ENCODE results near the gene IFI35.

Gene IFI35

DNA sequence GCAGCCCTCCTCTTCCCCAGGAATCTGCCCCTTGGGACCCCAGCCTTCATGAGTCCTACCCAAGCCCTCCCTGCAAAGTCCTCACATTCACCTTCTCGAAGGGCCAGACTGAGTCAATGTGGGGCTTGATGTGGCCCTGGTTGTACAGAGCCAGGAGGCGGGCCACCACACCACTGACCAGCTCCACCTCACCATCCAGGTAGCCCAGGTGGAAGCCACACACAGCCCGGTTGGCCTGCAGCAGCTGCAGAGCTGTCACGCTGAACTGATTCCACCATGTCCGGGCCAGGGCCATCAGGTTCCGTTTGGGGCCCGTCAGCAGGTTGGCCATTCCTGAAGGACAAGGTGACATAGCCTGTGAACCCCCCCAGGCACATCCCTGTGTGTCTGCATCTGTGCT lies 9.6 kb downstream of the IFI35 start:
- Histone ChIP-seq H3K14ac (ENCODE audit: low read length in 2 of 2) (no peak overlapping the region), H3K9me3 (ENCODE audit: control insufficient read depth, low read length) (no peaks in the 10 kb centered on the region), H3K9ac (ENCODE audit: low read length) (peak overlapping the region; percentile 56), H3K18ac (ENCODE audit: low read depth in 1 of 2, low read length in 2 of 2) (peak overlapping the region in 1 of 2 experiments; percentile 1), H3K36me3 (ENCODE audit: control insufficient read depth in 1 of 2, insufficient read depth in 2 of 2, low read depth in 1 of 2, low read length in 2 of 2) (peaks cover 65 to 83% of the 10 kb centered on the region in 2 experiments), H3K79me1 (replicated peaks; ENCODE audit: low read length, poor library complexity, severe bottlenecking) (peaks cover 33% of the 10 kb centered on the region), H2BK12ac (ENCODE audit: low read length in 2 of 2) (no peak overlapping the region), H2AFZ (ENCODE audit: low read depth, low read length) (no peak overlapping the region), H2BK5ac (ENCODE audit: low read depth, low read length, poor library complexity, severe bottlenecking) (no peak overlapping the region), H3K4me1 (ENCODE audit: control insufficient read depth, insufficient read depth, low read depth, low read length) (peaks cover 25% of the 10 kb centered on the region), H2AK5ac (ENCODE audit: low read length, severe bottlenecking) (no peak overlapping the region), H3K27me3 (ENCODE audit: control insufficient read depth in 1 of 2, insufficient read depth in 1 of 2, low read length in 2 of 2) (no peaks in the 10 kb centered on the region), H4K91ac (ENCODE audit: low read length) (peak overlapping the region; percentile 28), H3K4me3 (ENCODE audit: insufficient read depth in 1 of 2, low read depth in 1 of 2, low read length in 2 of 2) (peak overlapping the region in 1 of 2 experiments; percentile 12), H2BK15ac (ENCODE audit: low read depth, poor library complexity, severe bottlenecking) (no peak overlapping the region), H3K27ac (ENCODE audit: low read length, poor library complexity, severe bottlenecking) (no peak overlapping the region), H3K4ac (ENCODE audit: low read depth in 1 of 2, low read length in 2 of 2) (no peak overlapping the region), H2BK120ac (ENCODE audit: low read depth, low read length) (no peak overlapping the region), H4K8ac (ENCODE audit: low read length) (peak overlapping the region; percentile 82), H3K4me2 (ENCODE audit: low read length, poor library complexity, severe bottlenecking) (no peak overlapping the region), H3K23ac (ENCODE audit: low read length in 2 of 2) (no peak overlapping the region)
- no peak for DNase-seq
- 94% methylated on average over 7 of the region's 7 CpGs for WGBS

DNA sequence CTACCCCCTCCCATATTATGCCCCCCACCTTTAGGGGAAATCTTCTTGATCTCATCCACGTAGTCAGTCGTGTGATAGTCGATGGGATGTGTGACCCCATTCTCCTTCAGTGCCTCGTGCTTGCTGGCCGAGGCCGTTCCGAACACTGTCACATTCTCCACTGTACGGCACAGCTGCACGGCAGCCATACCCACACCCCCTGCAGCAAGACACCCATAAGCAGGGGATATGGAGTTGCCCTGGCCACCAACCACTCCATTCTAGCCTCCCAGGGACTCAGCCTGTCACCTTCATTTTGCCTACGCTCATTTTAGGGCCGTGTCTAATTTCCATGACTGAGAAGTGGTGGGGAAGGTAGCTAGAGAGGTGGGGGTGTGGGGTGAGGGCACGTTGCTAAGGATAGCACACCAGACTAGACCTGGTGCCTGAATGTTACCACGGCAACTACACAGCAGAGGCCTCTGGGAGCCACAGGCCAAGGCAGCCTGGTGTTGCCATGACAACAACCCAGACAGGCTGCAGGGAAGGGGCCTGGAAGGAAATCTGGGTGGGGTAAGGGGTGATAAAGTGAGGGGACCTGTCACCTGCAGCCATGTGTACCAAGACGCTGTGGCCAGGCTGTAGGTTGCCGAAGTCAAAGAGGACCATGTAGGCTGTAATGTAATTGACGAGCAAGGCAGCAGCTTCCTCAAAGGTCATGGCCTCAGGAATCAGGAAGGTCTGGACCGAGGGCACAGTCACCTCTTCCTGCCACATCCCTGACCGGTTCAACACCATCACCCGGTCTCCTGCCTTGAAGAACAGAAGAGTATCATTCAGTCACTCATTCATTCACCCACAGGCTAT lies 11.6 kb downstream of the IFI35 start:
- Histone ChIP-seq H3K4ac (ENCODE audit: low read depth in 1 of 2, low read length in 2 of 2) (no peak overlapping the region), H2BK15ac (ENCODE audit: low read depth, poor library complexity, severe bottlenecking) (peak overlapping the region; percentile 36), H3K14ac (ENCODE audit: low read length in 2 of 2) (peak overlapping the region in 1 of 2 experiments; percentile 26), H3K9ac (ENCODE audit: low read length) (peak overlapping the region; percentile 96), H3K23ac (ENCODE audit: low read length in 2 of 2) (peak overlapping the region in 1 of 2 experiments; percentile 66), H3K18ac (ENCODE audit: low read depth in 1 of 2, low read length in 2 of 2) (peak overlapping the region in 1 of 2 experiments; percentile 28), H2BK5ac (ENCODE audit: low read depth, low read length, poor library complexity, severe bottlenecking) (no peak overlapping the region), H2AFZ (ENCODE audit: low read depth, low read length) (no peak overlapping the region), H3K79me1 (replicated peaks; ENCODE audit: low read length, poor library complexity, severe bottlenecking) (peaks cover 28% of the 10 kb centered on the region), H3K36me3 (ENCODE audit: control insufficient read depth in 1 of 2, insufficient read depth in 2 of 2, low read depth in 1 of 2, low read length in 2 of 2) (peaks cover 56 to 68% of the 10 kb centered on the region in 2 experiments), H4K91ac (ENCODE audit: low read length) (no peak overlapping the region), H2AK5ac (ENCODE audit: low read length, severe bottlenecking) (no peak overlapping the region), H3K9me3 (ENCODE audit: control insufficient read depth, low read length) (no peaks in the 10 kb centered on the region), H3K4me3 (ENCODE audit: insufficient read depth in 1 of 2, low read depth in 1 of 2, low read length in 2 of 2) (peak overlapping the region in 1 of 2 experiments; percentile 99), H2BK120ac (ENCODE audit: low read depth, low read length) (no peak overlapping the region), H3K27me3 (ENCODE audit: control insufficient read depth in 1 of 2, insufficient read depth in 1 of 2, low read length in 2 of 2) (no peaks in the 10 kb centered on the region), H3K4me2 (ENCODE audit: low read length, poor library complexity, severe bottlenecking) (no peak overlapping the region), H3K27ac (ENCODE audit: low read length, poor library complexity, severe bottlenecking) (no peak overlapping the region), H3K4me1 (ENCODE audit: control insufficient read depth, insufficient read depth, low read depth, low read length) (peaks cover 25% of the 10 kb centered on the region), H4K8ac (ENCODE audit: low read length) (peak overlapping the region; percentile 22), H2BK12ac (ENCODE audit: low read length in 2 of 2) (no peak overlapping the region)
- WGBS: 77% methylated on average over 19 of the region's 19 CpGs
- peak; percentile 62 for DNase-seq

DNA sequence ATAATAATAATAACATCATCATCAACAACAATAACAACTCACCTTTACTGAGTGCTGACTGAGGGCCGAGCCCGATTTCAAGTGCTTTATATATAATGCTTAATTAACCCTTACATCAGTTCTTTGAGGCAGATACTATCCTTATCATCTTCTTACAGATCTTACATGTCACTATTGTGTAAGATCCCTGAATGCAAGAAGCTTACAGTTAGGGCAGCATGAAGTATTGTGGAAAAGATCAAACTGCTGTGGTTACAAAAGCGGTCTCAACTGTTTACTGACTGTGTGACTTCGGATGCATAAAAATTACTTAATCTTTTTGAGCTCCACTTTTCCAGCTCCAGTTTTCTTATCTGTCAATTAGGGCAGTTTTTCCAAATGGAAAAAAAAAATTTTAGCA lies 12.3 kb downstream of the IFI35 start:
- H2BK120ac ChIP-seq (ENCODE audit: low read depth, low read length): no peak overlapping the region
- H2AK5ac ChIP-seq (ENCODE audit: low read length, severe bottlenecking): no peak overlapping the region
- WGBS: 73% methylated on average over 4 of the region's 4 CpGs
- H3K27me3 ChIP-seq (ENCODE audit: control insufficient read depth in 1 of 2, insufficient read depth in 1 of 2, low read length in 2 of 2): no peaks in the 10 kb centered on the region
- H3K9me3 ChIP-seq (ENCODE audit: control insufficient read depth, low read length): no peaks in the 10 kb centered on the region
- H4K8ac ChIP-seq (ENCODE audit: low read length): no peak overlapping the region
- H2BK15ac ChIP-seq (ENCODE audit: low read depth, poor library complexity, severe bottlenecking): no peak overlapping the region
- peak; percentile 82 for DNase-seq
- no peak overlapping the region for H3K27ac ChIP-seq (ENCODE audit: low read length, poor library complexity, severe bottlenecking)
- H3K4me2 ChIP-seq (ENCODE audit: low read length, poor library complexity, severe bottlenecking): no peak overlapping the region
- no peak overlapping the region for H2AFZ ChIP-seq (ENCODE audit: low read depth, low read length)
- H3K18ac ChIP-seq (ENCODE audit: low read depth in 1 of 2, low read length in 2 of 2): no peak overlapping the region
- H3K4me1 ChIP-seq (ENCODE audit: control insufficient read depth, insufficient read depth, low read depth, low read length): peaks cover 25% of the 10 kb centered on the region
- no peak overlapping the region for H4K91ac ChIP-seq (ENCODE audit: low read length)
- peak overlapping the region; percentile 96 for H3K9ac ChIP-seq (ENCODE audit: low read length)
- peaks cover 49 to 61% of the 10 kb centered on the region in 2 experiments for H3K36me3 ChIP-seq (ENCODE audit: control insufficient read depth in 1 of 2, insufficient read depth in 2 of 2, low read depth in 1 of 2, low read length in 2 of 2)
- H3K79me1 ChIP-seq (replicated peaks; ENCODE audit: low read length, poor library complexity, severe bottlenecking): peaks cover 25% of the 10 kb centered on the region
- H3K4me3 ChIP-seq (ENCODE audit: insufficient read depth in 1 of 2, low read depth in 1 of 2, low read length in 2 of 2): peak overlapping the region in 1 of 2 experiments; percentile 99
- no peak overlapping the region for H3K23ac ChIP-seq (ENCODE audit: low read length in 2 of 2)
- H3K14ac ChIP-seq (ENCODE audit: low read length in 2 of 2): no peak overlapping the region
- no peak overlapping the region for H2BK5ac ChIP-seq (ENCODE audit: low read depth, low read length, poor library complexity, severe bottlenecking)
- H3K4ac ChIP-seq (ENCODE audit: low read depth in 1 of 2, low read length in 2 of 2): no peak overlapping the region
- no peak overlapping the region for H2BK12ac ChIP-seq (ENCODE audit: low read length in 2 of 2)

GRCh38 chr17:43019418-43019817 lies 12.8 kb downstream of the IFI35 start:
- Histone ChIP-seq H3K27ac (ENCODE audit: low read length, poor library complexity, severe bottlenecking) (no peak overlapping the region), H3K14ac (ENCODE audit: low read length in 2 of 2) (no peak overlapping the region), H3K79me1 (replicated peaks; ENCODE audit: low read length, poor library complexity, severe bottlenecking) (peaks cover 24% of the 10 kb centered on the region), H2AK5ac (ENCODE audit: low read length, severe bottlenecking) (no peak overlapping the region), H3K4me3 (ENCODE audit: insufficient read depth in 1 of 2, low read depth in 1 of 2, low read length in 2 of 2) (peak overlapping the region in 1 of 2 experiments; percentile 99), H3K4me2 (ENCODE audit: low read length, poor library complexity, severe bottlenecking) (no peak overlapping the region), H3K23ac (ENCODE audit: low read length in 2 of 2) (no peak overlapping the region), H2AFZ (ENCODE audit: low read depth, low read length) (no peak overlapping the region), H2BK5ac (ENCODE audit: low read depth, low read length, poor library complexity, severe bottlenecking) (no peak overlapping the region), H3K4ac (ENCODE audit: low read depth in 1 of 2, low read length in 2 of 2) (peak overlapping the region; percentile 5 to 79), H2BK12ac (ENCODE audit: low read length in 2 of 2) (peak overlapping the region; percentile 43 to 69), H2BK15ac (ENCODE audit: low read depth, poor library complexity, severe bottlenecking) (peak overlapping the region; percentile 15), H2BK120ac (ENCODE audit: low read depth, low read length) (no peak overlapping the region), H3K9ac (ENCODE audit: low read length) (peak overlapping the region; percentile 96), H3K36me3 (ENCODE audit: control insufficient read depth in 1 of 2, insufficient read depth in 2 of 2, low read depth in 1 of 2, low read length in 2 of 2) (peaks cover 44 to 56% of the 10 kb centered on the region in 2 experiments), H3K9me3 (ENCODE audit: control insufficient read depth, low read length) (no peaks in the 10 kb centered on the region), H4K8ac (ENCODE audit: low read length) (no peak overlapping the region), H3K4me1 (ENCODE audit: control insufficient read depth, insufficient read depth, low read depth, low read length) (peaks cover 25% of the 10 kb centered on the region), H3K27me3 (ENCODE audit: control insufficient read depth in 1 of 2, insufficient read depth in 1 of 2, low read length in 2 of 2) (no peaks in the 10 kb centered on the region), H4K91ac (ENCODE audit: low read length) (no peak overlapping the region), H3K18ac (ENCODE audit: low read depth in 1 of 2, low read length in 2 of 2) (peak overlapping the region; percentile 10 to 44)
- peak; percentile 54 for DNase-seq
- WGBS: 35% methylated on average over 6 of the region's 7 CpGs

Measured in mesenchymal stem cell (in vitro differentiated cells and primary cell).